Fibroblast of skin of scalp (primary cell): Measurements from ENCODE around the gene DCDC2.
A peak's percentile ranks its signal among the peaks of the same experiment; 100 is the strongest.
"Not testable (repeated sequence)": the region's sequence is repeated elsewhere in the genome, so short reads cannot be mapped to it uniquely, and the experiment has no call there.

Source experiments
- DNase-seq: peaks from one replicate; pipeline ENCODE4 v3.0.0-alpha.2; 2013

Gene DCDC2

DNA sequence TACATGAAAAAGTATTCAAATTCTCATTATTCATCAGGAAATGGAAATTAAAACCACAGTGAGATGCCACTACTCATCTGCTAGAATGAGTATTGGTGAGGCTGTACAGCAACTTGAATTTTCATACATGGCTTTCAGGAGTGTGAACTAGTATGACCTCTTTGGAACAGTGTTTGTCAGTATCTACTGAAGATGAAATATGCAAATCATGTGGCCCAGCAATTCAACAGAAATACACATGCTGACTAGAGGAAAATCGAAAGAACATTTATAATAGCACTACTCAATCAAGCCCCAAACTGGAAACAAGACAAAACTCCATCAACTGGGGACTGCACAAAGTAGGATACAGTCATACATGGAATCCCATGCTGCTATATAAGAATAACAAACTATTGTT, 102.2 kb downstream of the DCDC2 start:
- DNase-seq: no peak

DNA sequence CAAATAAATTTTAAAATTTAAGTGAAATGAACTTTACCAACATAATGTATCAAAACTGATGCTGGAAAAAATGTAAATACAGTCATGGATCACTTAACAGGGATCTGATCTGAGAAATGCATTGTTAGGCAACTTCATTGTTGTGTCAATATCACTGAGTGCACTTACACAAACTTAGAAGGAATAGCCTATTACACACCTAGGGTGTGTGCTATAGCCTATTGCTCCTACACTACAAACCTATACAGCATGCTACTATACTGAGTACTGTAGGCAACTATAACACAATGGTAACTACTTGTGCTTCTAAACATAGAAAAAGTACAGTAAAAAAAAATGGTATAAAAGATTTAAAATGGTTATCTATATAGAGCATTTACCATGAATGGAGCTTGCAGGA, 104.5 kb downstream of the DCDC2 start:
- no peak for DNase-seq

DNA sequence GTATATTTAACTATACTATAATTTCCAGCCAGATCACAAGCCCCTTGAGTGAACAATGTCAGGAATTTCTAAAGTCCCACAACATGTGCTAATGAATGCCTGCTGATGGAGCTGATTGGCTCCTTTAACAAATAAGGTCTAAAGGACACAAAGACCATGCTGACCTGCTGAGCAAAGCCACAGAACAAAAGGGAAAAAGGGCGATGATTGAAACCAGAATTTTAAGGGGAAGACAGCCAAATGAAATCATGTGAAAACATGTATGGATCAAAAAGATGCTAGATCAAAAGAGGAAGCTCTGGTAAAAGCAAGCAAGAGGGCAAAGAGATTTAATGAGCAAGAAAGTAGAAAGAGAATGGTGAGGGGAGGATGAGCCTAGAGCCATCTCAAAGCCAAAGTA, 105.6 kb downstream of the DCDC2 start:
- no peak for DNase-seq

DNA sequence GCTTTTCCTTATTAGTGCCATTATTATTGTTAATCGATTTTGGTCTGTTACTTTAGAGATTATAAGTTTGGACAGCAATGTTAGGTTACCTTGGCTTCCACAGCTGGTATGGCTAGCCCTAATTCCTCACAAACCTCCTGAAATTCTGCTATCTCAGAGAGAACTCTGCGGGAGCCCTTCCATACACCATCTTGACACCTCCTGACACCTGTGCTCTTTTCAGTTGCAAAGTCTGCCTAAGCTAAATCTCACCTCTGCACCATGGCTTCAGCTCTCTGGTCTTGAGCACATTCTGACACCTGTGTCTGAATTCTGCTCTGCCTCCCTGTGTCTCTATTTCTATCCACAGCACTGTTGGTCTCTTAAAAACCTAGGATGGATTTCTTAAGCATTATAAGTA, 106.5 kb downstream of the DCDC2 start:
- DNase-seq: no peak

DNA sequence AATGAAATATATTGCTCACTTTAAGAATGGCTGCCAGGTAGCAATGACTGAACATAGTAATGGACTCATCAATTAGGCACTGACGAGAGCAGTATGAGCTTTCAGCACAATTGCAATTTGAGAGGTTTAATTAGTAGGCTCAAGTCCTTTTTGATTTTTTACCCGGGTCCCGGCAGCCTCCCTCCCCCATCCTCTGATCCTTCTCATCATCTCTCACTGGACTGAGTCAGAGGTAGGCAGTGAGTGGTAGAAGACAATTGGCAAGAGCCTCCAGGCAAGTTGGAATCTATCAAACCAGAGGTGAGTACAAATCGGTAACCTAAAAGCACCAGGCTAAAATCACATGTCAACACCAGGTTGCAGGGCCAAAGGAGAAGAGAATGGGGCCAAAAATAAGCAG, 107.9 kb downstream of the DCDC2 start:
- no peak for DNase-seq

DNA sequence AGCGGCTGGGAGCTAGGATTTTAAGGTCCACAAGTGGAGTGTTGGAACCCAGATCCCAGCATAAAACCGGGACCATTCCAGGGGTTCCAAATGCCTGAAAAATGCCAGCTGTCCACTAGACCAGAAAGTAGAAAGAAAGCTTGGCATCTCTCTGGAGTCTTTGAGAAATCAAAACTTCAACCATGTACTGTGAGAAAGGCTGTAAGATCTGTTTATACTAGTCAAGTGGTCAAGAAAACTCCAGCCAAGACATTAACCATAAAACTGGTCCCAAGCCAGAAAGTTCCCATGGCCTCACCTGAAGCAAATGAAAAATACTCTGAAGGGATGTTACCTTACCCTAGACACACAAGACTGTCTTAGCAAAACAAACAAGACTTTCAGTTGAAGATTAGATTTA, 112.6 kb downstream of the DCDC2 start:
- DNase-seq: no peak

DNA sequence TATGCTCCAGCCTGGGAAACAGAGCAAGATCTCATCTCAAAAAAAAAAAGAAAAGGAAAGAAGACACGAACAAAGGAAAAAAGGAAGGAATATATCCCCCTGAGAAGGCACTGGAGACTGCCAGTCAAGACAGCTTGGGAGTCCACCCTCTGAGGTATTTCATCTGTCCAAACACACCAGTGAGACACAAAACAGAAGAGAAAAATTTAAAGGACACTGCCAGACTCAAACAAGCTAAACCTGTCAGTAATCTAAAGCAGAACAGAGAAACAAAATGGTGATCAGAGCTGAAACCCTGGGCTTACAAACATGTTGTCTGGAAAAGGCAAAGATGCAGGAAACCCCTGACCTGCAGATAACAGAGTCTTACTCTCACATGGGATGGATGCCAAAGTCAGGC, 114.9 kb downstream of the DCDC2 start:
- DNase-seq: no peak

DNA sequence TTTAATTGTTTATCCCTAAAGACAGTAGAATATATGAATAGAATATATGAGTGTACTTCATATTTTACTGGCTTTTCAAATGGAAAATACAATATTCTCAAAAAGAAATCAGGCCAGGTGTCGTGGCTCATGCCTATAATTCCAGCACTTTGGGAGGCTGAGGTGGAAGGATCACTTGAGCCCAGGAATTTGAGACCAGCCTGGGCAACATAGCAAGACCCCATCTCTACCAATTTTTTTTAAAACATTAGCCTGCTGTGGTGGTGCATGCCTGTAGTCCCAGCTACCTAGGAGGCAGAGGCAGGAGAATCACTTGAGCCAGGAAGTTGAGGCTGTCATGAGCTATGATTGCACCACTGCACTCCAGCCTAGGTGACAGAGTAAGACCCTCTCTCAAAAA, 116.1 kb downstream of the DCDC2 start:
- DNase-seq: not testable (repeated sequence)

DNA sequence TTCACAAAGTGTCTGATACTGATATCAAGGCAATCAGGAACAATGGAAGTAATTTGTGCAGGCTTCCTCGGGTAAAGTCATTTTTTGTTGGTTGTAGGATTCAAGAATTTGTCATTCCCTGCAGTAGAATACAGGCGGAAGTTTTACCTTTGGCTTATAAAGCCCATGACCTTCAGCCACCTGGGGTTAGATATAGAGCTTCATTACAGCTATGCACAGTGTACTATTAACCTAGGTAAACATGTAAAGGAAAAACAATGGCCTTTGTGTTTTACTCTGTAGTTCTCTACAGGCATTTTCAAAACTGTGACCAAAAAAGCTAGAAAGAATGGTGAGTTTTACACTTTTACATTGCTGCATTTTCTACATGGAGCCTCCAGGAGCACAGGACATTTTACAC, 116.9 kb downstream of the DCDC2 start:
- DNase-seq: no peak

DNA sequence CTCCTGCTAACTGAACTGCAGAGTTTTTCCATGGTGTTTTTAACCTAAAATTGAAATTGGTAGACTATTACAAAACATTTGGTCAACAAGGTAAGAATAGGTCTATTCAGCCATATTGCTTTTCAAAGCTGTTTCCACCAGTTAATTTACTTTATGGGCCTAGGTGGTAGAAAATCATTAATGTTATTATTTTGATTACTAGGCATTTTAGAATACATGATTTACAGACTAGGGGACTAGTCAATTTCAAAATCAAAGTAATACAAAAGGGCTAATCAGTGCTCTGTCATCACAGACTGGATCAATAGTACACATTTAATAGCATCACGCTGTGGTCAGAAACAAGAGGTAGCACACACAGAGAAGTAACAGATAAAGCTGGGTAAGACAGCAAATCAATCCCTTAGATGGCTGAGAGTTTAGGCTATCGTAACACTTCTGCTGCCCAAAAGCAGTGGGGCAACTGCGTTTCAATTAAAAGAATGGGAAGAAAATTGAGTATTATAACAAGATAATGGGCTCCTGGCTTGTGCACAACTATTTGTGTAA, 117.4 kb downstream of the DCDC2 start:
- no peak for DNase-seq

DNA sequence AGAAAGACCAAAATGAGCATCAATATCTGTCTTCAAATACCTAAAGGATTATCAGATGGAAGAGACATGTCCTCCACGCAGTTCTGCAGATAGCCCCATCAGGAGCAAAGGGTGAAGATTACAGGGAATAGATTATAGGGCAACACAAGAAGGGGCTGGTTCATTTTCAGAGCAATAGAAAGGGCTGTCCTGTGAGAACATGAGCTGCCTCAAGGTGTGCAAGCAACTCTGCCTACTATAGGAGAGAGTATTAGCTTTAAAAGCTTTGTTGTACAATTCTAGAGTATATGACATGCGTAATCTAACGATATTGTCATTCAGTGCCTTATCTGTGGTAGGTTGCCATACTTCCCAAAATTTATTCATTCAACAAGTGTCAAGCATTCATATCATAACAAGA, 119.2 kb downstream of the DCDC2 start:
- no peak for DNase-seq

DNA sequence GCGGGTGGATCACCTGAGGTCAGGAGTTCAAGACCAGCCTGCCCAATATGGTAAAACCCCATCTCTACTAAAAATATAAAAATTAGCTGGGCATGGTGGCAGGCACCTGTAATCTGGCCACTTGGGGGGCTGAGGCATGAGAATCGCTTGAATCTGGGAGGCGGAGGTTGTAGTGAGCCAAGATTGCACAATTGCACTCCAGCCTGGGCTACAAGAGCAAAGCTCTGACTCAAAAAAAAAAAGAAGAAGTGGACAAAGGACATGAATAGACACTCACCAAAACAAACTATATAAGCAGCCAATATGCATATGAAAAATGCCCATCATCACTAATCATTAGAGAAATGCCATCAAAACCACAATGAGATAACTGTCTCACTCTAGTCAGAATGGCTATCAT, 121.1 kb downstream of the DCDC2 start:
- DNase-seq: not testable (repeated sequence)

DNA sequence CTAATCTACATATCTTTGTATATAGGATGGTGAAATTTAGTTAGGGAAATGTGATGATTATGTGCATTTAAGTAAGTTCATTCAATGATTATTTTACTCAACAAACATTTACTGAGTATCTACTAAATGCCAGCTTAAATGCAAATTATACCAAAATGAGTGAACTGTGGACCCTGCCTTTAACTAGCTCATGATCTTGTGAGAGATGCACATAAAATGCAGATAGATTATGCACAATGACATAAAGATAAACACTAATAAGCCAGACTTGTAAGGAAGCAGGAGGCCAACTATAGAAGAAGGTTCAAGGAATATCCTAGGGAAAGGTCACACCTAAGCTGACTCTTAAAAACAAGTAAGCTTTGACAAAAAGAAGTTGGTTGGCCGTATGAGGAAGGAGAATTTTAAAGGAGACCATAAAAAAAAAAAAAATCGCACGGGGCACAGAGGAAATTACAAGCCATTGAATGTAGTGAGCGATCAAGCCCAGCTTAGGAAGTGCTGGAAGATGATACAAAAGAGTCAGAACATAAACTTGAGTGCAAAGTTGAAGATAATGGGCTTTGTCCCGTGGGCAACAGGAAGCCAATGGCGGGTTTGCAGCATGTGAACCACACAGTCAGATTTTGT, 123.9 kb downstream of the DCDC2 start:
- no peak for DNase-seq

DNA sequence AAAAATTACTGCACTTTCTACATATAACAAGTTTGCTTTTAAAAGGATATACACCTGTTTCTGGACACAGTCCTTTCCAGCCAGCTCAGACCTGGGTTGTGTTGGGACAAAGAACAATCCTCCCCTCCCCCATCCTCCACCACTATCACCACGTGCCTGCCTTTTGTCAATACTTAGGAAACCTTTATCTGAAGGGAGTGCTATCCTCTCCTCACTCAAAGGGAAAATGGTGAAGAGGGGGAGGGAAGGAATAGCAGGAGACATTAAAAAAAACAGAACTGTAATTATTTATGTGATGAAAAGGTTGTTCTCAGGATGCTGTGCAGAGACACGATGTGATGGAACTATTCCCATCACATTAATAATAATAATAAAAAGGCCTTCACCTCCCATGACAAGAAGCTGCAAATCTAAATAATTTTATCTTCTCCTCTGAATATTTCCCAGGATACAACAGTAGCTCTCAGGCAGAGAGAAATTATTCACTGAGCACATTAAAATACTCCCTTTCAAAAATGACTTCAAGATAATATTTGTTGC, 126.4 kb downstream of the DCDC2 start:
- no peak for DNase-seq

DNA sequence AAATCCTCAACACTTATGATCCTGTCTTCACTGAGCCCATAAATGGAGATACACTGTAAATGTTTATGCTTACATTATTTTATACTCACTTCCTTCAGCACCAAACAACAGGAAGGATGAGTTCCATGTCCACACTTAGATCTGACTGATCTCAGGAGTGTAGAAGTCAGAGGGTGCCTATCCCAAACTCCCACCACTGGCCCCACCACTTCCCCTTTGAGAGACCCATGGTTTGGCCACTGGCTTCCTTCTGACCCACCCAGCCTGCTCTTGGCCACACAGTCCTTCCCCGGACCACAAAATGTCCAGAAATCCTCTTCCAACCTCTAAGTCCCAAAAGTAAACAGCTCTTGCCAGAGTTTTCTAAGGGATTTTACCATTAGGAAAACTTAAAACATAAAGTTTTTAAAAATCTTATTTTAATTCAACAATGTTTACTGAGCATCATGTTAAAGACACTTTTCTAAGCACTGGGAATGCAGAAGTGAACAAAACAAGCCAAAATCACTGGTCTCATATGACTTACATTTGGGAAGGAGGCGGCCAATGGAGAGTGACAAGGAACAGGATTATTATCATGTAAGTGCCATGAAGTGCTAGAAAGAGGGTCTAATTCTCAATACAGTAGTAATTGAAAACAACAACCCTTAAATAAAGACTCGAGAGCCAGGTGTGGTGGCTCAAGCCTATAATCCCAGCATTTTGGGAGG, 128.0 kb downstream of the DCDC2 start:
- DNase-seq: no peak

DNA sequence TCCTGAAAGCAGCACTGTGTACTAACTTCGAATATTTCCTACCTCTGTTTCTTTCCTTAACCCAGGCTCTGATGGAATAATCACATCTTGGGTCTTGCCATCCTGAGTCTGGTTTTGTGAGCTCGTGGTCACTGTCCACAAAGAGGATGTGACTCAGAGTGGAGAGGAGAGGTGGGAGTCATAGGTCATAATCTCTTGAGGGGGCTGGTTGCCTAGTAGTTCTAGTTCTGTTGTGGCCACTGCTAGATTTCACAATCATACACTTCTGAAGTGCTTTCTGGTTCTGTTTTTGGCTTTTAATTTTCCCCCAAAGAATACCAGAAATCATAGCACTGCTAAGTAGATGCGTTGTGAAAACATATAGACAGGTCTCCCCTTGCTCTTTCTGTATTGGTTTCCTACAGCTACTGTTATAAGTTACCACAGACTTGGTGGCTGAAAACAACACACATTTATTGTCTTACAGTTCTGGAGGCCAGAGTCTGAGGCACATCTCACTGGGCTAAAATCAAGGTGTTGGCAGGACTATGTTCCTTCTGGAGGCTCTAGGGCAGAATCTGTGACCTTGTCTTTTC, 129.1 kb downstream of the DCDC2 start:
- DNase-seq: no peak

DNA sequence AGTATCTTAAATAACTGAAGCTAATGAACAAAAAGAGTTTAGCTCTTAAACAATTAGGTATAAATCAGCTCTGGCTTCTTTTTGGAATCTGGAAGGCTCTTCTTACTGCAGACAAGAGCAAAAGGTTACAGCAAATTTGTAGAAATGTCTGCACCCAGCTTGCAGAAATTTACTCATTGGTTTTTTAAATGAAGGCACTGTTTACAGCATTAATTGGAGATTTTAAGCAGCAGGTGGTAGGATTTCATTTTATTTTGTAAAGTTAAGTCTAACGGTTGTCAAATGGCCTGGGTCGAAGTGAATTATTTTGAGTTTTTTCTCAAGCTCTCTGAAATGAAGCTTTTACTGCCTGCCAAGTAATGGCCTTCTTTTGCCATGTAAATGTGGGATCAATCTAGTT, 129.7 kb downstream of the DCDC2 start:
- no peak for DNase-seq

DNA sequence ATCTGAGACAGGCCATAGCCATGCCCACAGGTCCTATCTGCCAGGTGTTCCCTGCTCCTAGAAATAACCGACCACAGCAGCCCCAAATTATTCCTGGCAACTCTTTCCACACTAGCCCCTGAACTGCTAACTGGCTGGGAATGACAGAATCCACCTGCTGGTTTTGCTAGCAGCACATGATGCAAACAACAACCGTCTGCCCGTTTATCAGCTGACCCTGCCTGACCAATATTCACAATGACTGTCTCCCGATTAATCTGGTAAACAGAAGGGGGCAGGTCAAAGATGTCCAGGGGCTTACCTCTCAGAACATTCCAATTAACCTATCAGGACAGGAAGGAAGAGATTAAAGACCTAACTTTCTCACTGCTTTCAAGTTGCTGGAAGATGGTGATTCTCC, 130.3 kb downstream of the DCDC2 start:
- DNase-seq: no peak

DNA sequence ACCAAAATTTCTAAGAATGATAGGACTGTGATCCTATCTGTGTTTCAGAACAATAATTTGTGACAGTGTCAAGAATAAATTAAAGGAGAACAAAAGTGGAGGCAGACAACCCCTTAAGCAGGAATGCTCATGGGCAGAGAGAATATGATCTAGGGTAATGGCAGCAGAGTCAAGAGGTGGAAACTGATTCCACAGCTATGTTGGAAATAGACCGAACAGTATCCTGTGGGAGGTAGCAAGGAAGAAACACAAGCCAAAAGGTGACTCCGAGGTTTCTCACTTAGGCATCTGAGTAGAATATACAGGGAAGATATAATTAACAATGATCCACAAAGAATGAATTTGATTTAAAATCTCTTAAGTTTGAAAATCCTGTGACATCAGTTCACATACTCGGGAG, 131.3 kb downstream of the DCDC2 start:
- DNase-seq: no peak

DNA sequence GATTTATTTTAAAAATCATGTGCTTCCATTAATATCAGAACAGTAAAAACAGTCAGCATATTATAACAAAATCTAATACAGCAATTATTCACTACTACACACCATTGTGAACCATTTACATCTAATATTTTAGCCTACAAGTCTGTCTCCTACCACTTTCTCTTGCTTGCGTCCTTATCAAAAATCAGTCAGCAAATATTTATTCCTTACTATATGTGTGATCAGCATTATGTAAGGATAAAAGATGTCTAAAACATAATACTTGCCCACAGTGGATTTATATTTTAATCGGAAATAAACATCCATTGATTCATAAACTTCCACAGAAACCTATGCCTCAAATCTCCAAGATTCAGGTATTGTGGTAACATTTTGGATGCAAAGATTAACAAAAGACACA, 132.0 kb downstream of the DCDC2 start:
- DNase-seq: no peak

DNA sequence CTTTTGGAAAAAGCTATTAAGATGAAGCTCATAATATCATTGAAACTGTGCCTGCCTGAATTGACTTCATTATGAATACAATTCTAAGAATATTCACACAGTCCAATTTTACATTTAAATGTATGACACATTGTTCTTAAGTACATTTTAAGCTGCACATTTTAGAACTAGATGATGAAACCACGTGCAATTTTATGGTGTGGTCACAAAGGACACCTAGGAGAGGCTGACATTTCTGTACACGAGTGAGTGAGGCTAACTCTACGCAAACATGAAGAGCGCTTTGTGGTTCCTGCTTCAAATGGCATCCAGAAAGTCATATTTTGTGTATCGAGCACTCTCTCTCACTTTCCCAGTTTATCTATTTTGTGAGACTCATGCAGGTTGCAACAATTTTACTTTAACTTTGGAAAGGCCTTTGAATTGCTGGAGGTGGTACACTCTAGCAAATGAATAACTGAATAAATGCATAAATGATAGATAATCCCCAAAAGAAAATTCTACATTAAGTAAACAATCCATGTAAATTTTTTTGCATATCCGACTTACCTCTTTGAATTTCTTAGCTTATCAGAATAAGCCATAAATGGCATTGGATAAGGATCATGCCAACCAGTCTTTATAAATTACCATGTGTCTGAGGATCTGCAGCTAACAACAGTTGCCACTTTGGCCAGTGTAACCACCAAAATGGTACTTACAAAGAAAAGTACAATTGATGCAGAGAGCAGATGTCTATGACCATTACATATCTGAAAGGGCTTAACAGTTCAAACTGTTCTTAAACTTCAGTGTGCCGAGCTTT, 134.5 kb downstream of the DCDC2 start:
- DNase-seq: peak; percentile 41

DNA sequence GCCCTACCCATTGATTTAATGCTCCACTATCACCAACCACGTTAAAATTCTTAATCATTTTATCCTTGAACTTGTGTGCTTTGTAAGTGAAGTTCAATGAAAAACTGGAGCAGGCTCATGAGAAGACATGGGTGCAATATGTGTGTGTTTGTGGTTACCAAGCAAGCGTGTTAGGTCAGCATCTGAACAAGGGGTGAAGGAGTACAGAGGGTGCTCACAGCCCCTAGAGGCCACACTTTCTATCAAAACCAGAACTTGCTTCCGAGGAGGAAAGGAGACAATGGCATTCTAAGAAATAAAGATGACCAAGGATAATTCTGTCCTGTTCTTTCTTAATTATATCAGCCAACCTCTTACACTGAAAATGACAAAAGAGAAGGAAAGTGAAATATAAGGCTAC, 138.2 kb downstream of the DCDC2 start:
- DNase-seq: no peak

DNA sequence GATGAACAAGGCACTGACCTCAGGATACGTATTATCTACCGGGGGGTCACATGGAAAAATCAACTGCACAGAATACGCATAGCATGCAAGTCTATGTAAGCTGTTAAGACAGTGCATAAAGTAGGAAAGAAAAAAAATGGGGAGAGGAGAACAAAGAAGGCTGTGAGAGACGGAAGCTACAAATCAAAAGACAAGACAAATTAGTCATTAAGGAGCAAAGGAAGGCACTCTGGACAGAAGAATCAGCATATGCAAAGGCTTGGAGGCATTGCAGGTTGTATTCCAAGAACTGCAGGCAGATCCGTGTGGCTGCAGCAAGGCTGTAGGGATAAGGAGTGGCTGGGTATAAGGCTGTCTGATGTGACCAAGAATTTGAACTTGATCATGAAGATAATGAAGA, 142.9 kb downstream of the DCDC2 start:
- DNase-seq: no peak
